Mucosa of gallbladder (tissue), 1 donor: ENCODE results near the gene SLC41A1. TPM values are rescaled to one million over a fixed set of nuclear protein-coding genes. Genes with fewer than 3 reads are reported as not detected.
"Not testable (repeated sequence)": the region's sequence is repeated elsewhere in the genome, so short reads cannot be mapped to it uniquely, and the experiment has no call there.

Experiments
- DNase-seq: peaks from one replicate; pipeline ENCODE4 v3.0.0-alpha.2; 2020; ENCODE audit warnings: low spot score
- total RNA-seq: library from RNA; stranded (reverse); gene quantifications from one replicate; pipeline ENCODE4 v1.2.1, GENCODE V29; 2021
- donor health status: DM: no; HTN: no; CAD: no.

The SLC41A1 gene
- 40.5 TPM for total RNA-seq

- peak; percentile 95 for DNase-seq
These were observed at the start of gene SLC41A1 for GRCh38 chr1:205812878-205813754. Gene SLC41A1, minus strand, starts transcription at chr1:205813198. Its CDS starts 2,757 bp downstream, at chr1:205810441.

GRCh38 chr1:205861540-205861939 lies 48.5 kb upstream of the SLC41A1 start:
- DNase-seq: no peak

GRCh38 chr1:205858141-205858961 lies 45.4 kb upstream of the SLC41A1 start:
- DNase-seq: no peak

GRCh38 chr1:205857501-205857900 lies 44.5 kb upstream of the SLC41A1 start:
- DNase-seq: not testable (repeated sequence)

GRCh38 chr1:205856433-205856832 lies 43.4 kb upstream of the SLC41A1 start:
- DNase-seq: no peak

GRCh38 chr1:205852969-205853368 lies 40.0 kb upstream of the SLC41A1 start:
- DNase-seq: no peak

- DNase-seq: no peak
These were observed 39.0 kb upstream of the SLC41A1 start for GRCh38 chr1:205851993-205852392.

- DNase-seq: peak; percentile 75
These were observed 36.8 kb upstream of the SLC41A1 start, which contains the start of gene PM20D1 for GRCh38 chr1:205849619-205850355. Gene PM20D1, minus strand, starts transcription at chr1:205850132. Its CDS starts 60 bp downstream, at chr1:205850072.

GRCh38 chr1:205843036-205843859 lies 30.2 kb upstream of the SLC41A1 start:
- no peak for DNase-seq

GRCh38 chr1:205842229-205842628 lies 29.2 kb upstream of the SLC41A1 start:
- no peak for DNase-seq

- no peak for DNase-seq
These were observed 27.3 kb upstream of the SLC41A1 start for GRCh38 chr1:205840146-205840923.

GRCh38 chr1:205837382-205837970 lies 24.5 kb upstream of the SLC41A1 start:
- DNase-seq: no peak

- DNase-seq: no peak
These were observed 21.8 kb upstream of the SLC41A1 start for GRCh38 chr1:205834751-205835150.

GRCh38 chr1:205832326-205832751 lies 19.3 kb upstream of the SLC41A1 start:
- no peak for DNase-seq

- no peak for DNase-seq
These were observed 14.6 kb upstream of the SLC41A1 start for GRCh38 chr1:205827623-205828022.

GRCh38 chr1:205826995-205827394 lies 14.0 kb upstream of the SLC41A1 start:
- DNase-seq: no peak

- DNase-seq: no peak
These were observed 13.2 kb upstream of the SLC41A1 start for GRCh38 chr1:205826016-205826806.

- no peak for DNase-seq
These were observed 11.2 kb upstream of the SLC41A1 start for GRCh38 chr1:205824180-205824579.

GRCh38 chr1:205823260-205823659 lies 10.3 kb upstream of the SLC41A1 start:
- not testable (repeated sequence) for DNase-seq
